ENCODE results near the gene HGS.
A peak's percentile ranks its signal among the peaks of the same experiment; 100 is the strongest.

HGS gene

DNA sequence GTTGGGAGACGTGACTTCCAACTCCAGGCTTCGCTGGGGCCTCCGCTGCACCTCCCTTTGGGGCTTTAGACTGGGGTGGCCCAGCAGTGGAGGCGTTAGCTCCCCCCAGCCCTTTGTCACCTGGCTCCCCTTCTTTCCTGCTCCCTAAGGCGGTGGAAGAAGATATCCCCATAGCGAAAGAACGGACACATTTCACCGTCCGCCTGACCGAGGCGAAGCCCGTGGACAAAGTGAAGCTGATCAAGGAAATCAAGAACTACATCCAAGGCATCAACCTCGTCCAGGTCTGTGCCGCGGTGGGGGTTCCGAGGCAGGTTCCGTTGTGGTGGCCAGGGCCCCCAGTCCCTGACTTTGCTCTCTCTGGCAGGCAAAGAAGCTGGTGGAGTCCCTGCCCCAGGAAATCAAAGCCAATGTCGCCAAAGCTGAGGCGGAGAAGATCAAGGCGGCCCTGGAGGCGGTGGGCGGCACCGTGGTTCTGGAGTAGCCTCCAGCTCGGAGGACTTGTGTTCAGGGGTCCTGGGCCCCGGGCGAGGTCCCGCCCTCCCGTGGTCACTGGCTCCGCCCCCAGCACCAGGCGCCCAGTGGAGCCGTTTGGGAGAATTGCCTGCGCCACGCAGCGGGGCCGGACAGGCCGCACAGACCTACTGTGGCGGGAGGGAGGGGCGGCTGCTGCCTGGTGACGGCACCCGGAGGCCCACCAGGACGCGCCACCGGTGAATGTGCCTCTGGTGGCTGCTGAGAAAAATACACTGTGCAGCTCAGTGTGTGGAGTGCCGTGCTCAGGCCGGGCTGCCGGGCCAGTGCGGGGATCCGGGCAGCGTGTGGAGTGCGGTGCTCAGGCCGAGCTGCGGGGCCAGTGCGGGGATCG lies 23.2 kb downstream of the HGS start:
- no peak for DNase-seq

- DNase-seq: no peak
Measured at GRCh38 chr17:81707725-81708646, 24.2 kb downstream of the HGS start.

GRCh38 chr17:81708739-81709185 lies 25.0 kb downstream of the HGS start:
- no peak for DNase-seq

- DNase-seq: no peak
Measured at GRCh38 chr17:81710514-81711308, 26.9 kb downstream of the HGS start.

DNA sequence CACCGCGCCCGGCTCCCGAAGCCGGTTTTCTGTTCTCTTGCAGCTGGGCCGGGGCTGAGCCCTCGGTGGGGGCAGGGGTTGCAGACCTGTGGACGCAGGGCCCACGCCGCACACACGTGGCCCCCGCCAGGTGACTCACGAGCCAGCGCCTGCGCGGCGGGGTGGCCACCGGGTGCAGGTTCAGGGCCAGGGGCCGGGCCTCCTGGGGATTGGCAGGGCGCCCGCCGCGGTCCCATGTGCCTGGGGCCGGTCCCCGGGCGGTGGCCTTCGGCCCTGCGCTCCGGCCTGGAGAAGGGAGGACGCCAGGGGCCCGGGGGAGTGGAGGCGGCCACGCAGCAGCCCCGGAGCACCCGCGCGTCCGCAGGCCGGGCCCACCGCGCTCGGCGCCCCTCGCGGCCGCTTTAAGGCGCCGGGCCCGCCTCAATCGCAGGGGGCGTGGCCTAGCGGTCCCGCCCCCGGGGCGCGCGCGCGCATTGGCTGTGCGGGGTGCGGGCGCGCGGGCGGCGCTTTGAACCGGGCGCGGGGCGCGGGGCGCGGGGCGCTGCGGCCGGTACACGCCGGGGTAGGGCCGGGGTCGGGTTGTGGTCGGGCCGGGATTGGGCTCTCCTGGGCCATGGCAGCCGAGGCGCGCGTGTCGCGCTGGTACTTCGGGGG lies 28.1 kb downstream of the HGS start, which contains the start of gene SLC25A10:
SLC25A10 (plus strand) TSS at position 471 of the 654 bp plus-strand sequence; CDS start at position 614, 143 bp downstream.
- DNase-seq: peak; percentile 82

GRCh38 chr17:81712468-81713003 lies 28.7 kb downstream of the HGS start:
- no peak for DNase-seq

DNA sequence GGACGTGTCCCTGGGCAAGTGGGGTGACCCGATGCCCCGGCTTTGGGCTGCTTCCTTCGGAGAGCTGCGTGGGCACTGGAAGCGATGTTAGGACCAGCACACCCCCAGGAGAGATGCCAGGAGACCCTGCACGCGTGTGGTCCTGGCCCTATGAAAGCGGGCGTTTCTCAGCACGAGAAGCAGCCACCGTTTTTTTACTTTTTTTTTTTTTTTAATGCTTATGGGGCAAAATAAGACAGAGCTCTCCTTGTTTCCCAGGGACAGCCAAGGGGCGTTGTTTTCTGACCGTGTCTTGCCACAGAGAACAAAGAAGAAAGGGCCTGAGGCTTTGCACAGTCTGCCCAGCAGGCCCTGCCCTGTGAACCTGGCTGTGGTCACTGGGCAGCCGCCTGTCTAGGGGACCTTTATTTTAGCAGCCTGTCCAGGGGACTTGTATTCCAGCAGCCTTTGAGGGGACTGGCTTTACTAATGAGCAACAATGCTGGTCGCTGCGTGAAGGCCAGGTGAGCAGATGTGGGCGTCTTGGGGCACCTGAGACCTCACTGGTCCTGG lies 29.3 kb downstream of the HGS start:
- DNase-seq: no peak

GRCh38 chr17:81713556-81714411 lies 30.0 kb downstream of the HGS start:
- no peak for DNase-seq

GRCh38 chr17:81714412-81715106 lies 30.7 kb downstream of the HGS start:
- no peak for DNase-seq

GRCh38 chr17:81715107-81715871 lies 31.5 kb downstream of the HGS start:
- DNase-seq: no peak

DNA sequence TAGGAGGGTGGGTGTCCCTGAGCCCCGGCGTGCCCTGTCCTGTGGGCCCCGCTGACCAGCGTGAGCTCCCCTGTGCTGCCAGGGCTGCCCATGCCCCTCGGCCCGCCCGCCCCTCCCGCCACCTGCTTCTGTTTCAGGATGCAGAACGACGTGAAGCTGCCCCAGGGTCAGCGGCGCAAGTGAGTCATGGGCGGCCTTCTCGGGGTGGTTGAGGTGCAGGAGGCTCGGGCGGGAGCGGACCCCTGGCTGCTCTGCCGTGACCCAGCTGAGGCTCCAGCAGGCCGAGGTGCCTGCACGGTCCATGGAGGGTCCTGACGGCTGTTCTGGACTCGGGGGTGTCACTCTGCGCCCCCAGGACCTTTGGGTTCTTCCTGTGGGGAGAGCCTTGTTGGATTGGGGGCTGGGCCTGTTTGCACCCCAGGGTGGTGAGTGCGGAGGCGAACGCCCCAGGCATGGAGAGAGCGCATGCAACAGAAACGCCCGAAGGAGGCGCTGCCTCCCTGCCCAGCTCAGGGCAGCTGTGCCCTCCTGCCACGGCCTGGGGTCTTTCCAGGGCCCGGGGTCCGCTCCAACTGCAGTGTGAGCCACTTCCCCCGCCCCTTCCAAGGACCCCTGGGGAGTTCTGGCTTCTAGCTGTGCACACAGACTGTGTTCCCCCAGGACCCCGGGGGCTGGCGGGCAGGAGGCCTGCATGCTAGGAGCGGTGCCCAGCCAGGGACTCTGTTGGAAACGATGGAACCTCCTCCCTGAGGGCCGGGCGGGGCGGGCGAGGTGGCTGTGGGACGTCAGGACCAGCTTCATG lies 32.3 kb downstream of the HGS start:
- no peak for DNase-seq

DNA sequence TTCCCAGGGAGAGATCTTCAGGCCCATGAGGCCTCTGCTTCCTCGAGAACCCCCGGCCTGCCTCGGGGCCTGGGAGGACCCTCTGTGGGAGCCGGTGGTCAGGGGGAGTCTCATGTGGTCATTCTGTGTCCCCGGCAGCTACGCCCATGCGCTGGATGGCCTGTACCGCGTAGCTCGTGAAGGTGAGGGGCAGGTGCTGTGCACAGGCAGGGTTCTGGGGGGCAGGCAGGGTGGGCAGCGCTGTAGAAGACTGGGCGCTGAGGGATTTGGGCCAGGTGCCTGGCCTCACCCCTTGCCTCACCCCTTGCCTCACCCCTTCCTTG lies 32.8 kb downstream of the HGS start:
- DNase-seq: no peak

DNA sequence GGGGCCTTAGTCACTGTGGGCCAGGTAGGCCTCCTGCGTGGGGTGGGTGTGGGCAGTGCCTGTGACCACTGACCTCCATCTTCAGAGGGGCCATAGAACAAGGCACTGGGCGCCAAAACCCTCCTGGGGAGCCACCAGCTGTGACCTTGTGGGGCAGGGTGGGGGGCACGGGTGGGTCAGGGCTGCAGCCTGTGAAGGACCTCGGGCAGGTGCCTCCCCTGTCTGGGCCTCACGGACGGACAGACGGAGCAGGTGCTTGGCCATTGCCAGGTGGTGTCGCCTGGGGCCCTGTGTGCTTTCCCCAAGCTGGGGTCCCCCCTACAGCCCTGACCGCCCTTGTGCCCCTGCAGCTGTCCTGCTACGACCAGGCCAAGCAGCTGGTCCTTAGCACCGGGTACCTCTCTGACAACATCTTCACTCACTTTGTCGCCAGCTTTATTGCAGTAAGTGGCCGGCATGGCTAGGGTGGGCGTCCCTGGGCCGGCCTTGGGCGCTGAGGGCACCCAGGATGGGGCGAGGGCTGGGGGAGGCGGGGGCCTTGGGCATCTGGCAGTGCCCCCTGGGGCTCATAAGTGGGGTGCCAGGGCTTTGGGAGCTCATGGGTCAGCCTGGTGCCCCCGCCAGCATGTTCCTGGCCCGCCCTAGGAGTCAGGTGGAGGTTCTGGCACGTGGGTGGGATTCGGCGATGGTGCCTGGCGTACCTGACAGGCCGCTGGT lies 33.4 kb downstream of the HGS start:
- DNase-seq: no peak

DNA sequence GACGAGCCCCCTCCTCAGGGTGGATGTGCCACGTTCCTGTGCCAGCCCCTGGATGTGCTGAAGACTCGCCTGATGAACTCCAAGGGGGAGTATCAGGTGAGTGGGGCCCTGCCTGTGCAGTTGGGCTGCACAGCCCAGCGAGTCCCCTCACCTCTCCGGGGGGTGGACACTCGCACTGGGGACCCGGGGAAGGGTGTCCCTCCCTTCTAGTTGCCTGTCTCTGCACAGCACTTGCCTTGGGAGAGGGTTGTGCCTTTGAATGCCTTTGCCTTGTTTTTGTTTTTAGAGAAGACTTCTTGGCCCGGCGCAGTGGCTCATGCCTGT lies 33.9 kb downstream of the HGS start:
- no peak for DNase-seq

- no peak for DNase-seq
Measured at GRCh38 chr17:81719410-81720266, 35.8 kb downstream of the HGS start.

GRCh38 chr17:81720267-81721071 lies 36.7 kb downstream of the HGS start:
- no peak for DNase-seq

Measured in right forelimb (tissue), 1 donor.